Epithelial cell of alveolus of lung (primary cell): ENCODE results near the gene LMAN2L. TPM values are rescaled to one million over a fixed set of nuclear protein-coding genes. Genes with fewer than 3 reads are reported as not detected.

ENCODE experiments used
- total RNA-seq: library from RNA; depleted of rRNA; stranded (reverse); fragments of >200 nt; gene quantifications from 2 replicates; pipeline ENCODE4 v1.2.1, GENCODE V29; 2015

Gene LMAN2L
- 22.0 and 24.7 TPM in 2 replicates for total RNA-seq

GRCh38 chr2:96739633-96740428, at the start of gene LMAN2L:
LMAN2L (minus strand) TSS chr2:96740064; CDS start chr2:96740040, 24 bp downstream.

GRCh38 chr2:96760036-96760985, 20.4 kb upstream of the LMAN2L start, which contains the start of gene CNNM4:
CNNM4 (plus strand) TSS chr2:96760902; CDS start chr2:96761000, 98 bp downstream.

Other genes with a start within 250 kb of the LMAN2L start
- 0.13 TPM in 1 of 2 replicates, not detected in the other for gene NEURL3, start 234.7 kb downstream of the LMAN2L start, total RNA-seq
- 9.9 and 11.2 TPM in 2 replicates for gene ARID5A, start 203.3 kb downstream of the LMAN2L start, total RNA-seq
- gene KANSL3, start 101.8 kb downstream of the LMAN2L start, total RNA-seq = 26.8 and 34.7 TPM in 2 replicates
- under 0.01 and 0.16 TPM in 2 replicates for gene FER1L5, start 97.3 kb downstream of the LMAN2L start, total RNA-seq
- 6.5 and 7.5 TPM in 2 replicates for gene CNNM4, start 20.8 kb upstream of the LMAN2L start, total RNA-seq
- gene CNNM3, start 76.2 kb upstream of the LMAN2L start, total RNA-seq = 4.3 and 5.0 TPM in 2 replicates
- 1.2 and 1.7 TPM in 2 replicates for gene ANKRD23, start 104.0 kb upstream of the LMAN2L start, total RNA-seq
- gene ANKRD39, start 118.0 kb upstream of the LMAN2L start, total RNA-seq = 15.9 and 21.7 TPM in 2 replicates
- gene SEMA4C, start 130.0 kb upstream of the LMAN2L start, total RNA-seq = 26.6 and 49.0 TPM in 2 replicates
- gene FAM178B, start 246.5 kb upstream of the LMAN2L start, total RNA-seq = not detected in 2 replicates